GM18951 (cell line): ENCODE data around the gene PRPF6.

ENCODE experiments used
- POLR2A ChIP-seq: IDR thresholded peaks from 4 replicates; pipeline ENCODE4 v1.6.1; 2011; ENCODE audit warnings: mild to moderate bottlenecking; ENCODE audit not compliant: insufficient read length, insufficient read depth; ENCODE audit errors: extremely low read depth
- in situ Hi-C: fragments of 300-500 bp; cut with MboI; formaldehyde crosslinking; loops from one replicate; pipeline ENCODE4 v1.12.0; 2022; ENCODE audit warnings: low sequenced_read_pairs, mixed read lengths, inconsistent platforms; ENCODE audit not compliant: unreplicated experiment

PRPF6 gene

DNA sequence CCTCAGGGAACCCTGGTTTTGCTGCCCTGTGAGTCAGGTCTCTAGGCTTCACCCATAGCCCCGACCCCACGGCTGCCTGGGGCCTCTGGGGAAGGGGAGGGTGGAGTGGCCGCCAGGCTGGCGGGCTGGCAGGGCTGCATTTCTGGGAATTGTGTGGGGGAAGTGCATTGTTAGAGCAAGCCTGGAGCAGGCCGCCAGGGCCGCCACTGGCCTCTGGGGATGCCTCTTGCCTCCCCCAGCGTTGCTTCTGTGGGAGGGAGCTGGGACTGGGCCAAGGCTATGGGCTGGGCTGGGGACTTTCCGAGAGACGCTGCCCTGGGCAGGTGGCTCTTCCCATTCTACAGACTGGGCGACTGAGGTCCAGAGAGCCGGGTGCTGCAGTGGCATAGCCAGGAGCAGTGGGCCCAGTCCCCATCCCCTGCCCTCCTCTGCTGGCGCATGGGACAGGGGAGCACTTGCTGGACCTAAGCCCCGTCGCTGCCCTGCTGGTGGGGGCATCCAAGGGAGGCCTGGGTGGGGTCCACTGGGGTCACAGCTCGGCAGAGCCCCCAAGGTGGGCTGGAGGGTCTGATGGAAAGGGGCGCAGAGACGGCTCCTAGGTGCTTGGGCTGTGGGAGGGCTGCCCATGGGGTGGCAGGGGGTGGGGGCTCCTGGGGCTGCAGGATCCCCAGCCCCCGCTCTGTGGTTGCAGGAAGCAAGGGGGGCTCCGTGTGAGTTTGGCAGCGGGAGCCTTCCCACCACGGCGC, 75.1 kb downstream of the PRPF6 start:
- TF ChIP-seq POLR2A, result no peak
- in situ Hi-C loops, result no loop called here

DNA sequence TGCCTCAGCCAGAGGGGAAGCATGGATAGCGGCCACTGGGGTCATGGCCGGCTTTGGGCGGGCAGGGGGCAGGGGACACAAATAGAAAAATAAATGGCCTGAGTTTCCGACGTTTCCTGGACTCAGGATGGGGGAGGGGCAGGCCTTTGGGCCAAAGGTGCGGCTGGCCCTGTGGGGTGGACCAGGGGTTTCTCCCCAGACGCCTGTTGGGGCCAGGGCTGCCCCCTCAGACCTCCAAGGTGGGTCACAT, 75.6 kb downstream of the PRPF6 start:
- in situ Hi-C loops, result no loop called here
- TF ChIP-seq POLR2A, result no peak

DNA sequence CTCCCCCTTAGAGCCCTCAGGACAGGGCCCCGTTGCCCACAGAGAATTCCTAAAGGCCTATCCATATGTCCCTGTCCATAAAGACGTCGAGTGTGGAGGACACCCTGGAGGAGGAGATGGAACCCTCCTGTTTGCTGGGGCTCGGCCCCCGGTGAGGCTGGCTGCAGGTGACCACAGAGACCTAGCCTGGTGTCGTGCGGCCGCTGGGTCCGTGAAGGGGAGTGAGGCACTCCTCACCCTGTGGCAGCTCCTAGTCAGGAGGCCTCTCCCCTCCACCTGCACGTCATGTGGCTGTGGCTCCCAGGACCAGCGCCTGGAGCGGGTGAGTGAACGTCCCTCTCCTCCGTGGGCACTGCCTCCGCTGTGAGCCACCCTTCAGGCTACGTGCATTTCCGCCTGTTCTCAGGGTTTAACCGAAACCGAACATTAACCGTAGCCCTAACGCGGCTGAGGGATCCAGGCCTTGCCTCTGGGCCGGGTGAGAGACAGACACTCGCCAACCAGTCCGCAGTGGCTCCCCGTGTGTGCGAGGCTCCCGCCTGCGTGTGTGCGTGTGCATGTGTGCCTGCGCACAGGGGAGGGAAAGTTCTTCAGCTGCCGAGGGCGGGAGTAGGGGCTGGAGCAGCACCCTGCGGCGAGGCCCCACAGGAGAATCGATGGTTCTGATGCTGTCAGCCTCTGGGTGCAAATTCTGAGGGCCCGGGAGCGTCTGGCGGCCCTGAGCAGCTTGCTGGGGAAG, 76.1 kb downstream of the PRPF6 start:
- no peak for TF ChIP-seq POLR2A
- in situ Hi-C loops, result no loop called here

DNA sequence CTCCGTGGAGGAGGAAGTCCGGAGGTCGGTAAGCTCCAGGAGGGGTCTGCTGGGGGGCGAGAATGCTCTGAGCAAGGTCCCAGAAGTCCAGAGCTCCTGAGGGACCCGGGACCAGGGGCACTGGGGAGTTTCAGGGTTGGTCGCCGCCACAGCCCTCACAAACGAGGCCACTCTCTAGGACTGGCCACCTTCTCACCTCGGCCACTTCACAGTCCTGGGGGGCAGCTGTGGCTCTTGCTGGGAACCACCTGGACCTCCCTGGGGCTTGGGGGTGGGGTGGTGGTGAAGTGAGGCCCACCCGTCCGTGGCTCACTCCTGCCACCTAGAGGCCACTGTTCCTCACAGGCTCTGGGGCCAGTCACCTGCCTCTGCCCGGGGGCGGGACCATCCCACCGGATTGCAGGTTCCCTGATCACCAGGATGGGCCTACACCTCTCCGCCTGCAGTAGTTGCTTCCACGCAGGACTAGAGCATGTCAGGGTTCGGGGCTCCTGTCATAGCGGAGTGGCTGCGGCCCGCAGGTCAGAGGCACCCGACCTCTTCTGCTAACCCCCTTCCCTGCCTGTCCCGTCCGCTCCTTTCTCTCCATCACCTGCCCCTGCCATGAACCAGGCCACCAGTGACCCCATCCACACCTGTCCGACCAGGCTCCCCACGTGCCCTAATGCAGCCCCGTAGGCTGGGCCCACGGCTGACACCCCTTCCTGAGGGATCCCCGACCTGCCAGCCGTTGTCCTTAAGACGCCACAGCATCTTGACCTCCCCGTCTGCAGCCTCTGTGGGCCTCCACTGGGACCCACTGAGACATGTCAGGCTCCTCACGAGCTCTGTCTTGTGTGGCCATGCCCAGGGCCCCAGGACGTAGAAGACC, 76.9 kb downstream of the PRPF6 start:
- in situ Hi-C loops, result no loop called here
- TF ChIP-seq POLR2A, result no peak

DNA sequence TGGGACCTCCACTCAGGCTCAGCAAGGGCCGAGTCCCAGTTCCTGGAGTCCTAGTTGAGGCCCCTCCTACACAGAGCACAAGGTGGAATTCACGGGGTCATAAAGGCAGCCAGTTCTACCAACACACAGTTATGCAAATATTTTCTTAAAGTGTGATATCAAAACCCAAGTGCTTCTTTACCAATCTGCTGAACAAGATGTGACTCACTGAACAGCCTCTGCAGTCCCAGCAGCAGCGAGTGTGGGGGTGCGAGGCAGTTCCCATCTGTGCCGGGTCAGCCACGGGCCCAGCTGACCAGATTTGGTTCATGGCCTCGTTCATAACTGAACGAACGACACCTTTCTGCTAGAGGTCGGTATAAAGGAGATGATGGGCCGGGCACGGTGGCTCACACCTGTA, 77.6 kb downstream of the PRPF6 start:
- TF ChIP-seq POLR2A, result no peak
- in situ Hi-C loops, result no loop called here

DNA sequence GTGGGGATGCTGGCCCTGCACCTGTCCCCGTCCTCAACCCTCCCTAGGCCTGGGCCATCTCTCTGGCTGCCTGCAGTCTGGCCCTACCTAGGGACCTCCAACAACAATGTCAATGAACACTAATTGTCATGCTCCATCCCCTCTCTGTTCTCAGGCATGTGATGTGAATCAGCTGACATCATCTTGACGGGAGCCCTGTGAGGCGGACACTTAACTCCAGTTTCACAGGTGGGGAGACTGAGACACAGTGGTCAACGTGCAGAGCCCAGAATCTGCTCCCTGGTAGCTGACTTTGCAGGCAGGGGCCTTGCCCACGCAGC, 81.3 kb downstream of the PRPF6 start:
- in situ Hi-C loops, result no loop called here
- TF ChIP-seq POLR2A, result no peak

DNA sequence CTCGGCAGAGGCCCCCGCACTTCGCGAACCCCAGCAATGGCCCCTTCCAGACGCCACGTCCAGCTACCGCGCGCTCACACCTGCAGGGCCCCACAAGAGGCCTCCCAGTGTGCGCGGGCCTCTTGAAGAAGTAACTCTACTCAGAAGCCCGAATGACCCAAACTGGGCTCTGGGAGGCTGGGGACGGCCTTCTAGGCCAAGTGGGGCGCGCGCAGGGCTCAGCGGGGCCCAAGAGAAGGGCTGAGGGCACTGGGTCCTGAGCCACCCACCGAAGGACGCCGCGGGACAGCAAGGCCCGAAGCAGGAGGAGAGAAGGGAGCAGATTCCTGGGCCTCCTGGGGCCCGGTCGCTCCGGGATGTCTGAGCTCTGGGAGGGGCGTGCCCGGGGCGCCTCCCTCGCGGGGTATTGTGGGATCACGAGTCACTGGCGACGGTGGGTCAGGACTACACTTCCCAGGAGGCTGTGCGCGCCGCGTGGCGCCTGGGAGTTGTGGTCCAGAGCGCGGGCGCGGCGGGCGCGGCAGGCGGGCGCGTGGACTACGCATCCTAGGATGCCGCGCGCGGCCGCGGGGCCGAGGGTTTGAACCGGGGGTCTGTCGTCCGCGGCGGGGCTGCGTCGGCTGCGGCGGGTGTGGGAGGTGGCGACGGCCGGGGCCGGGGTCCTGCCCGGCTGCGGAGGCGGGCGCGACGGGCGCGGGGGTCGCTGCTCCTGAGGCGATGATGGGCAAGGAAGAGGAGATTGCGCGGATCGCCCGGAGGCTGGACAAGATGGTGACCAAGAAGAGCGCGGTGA, 81.9 kb downstream of the PRPF6 start, which contains the start of gene TCEA2:
Gene TCEA2, plus strand, starts transcription at position 603 of the 793 bp plus-strand sequence. Its CDS starts 115 bp downstream, at position 718.
- in situ Hi-C loops, result no loop called here
- TF ChIP-seq POLR2A, result peak; percentile 63

DNA sequence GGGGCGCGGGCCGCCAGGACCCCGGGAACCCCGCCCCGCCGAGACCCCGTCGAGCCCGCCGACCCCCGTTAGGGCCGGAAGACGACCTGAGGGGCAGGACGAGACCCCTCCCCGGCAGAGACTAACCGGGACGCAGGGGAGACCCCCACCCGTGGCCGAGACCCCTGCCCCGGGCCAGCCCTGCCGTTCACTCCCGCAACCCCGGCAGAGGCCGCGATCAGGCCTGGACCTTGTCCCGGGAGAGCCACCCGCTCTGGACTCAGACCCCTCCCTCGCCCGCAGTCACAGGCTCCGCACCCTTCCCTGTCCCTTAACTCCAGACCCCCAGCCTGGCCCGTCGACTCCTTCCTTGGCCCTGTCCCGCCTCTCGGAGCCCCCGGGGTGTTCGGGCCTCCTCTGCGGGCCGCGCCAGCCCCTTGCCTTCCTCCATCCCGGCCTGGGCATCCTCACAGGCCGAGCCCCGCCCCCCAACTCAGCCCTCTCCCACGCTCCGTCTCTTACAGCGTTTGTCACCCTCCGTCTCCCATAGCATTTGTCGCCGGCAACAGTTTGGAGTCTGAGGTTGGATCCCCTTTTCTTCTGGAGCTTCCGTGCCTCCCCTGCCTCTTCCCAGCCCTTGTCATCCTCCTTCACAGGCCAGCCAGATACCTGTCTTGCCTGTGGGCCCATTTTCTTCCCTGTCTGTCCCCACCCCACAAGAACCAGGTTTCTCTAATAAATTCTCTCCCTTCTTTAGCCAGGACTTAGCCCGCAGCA, 82.6 kb downstream of the PRPF6 start:
- TF ChIP-seq POLR2A, result no peak
- in situ Hi-C loops, result no loop called here

DNA sequence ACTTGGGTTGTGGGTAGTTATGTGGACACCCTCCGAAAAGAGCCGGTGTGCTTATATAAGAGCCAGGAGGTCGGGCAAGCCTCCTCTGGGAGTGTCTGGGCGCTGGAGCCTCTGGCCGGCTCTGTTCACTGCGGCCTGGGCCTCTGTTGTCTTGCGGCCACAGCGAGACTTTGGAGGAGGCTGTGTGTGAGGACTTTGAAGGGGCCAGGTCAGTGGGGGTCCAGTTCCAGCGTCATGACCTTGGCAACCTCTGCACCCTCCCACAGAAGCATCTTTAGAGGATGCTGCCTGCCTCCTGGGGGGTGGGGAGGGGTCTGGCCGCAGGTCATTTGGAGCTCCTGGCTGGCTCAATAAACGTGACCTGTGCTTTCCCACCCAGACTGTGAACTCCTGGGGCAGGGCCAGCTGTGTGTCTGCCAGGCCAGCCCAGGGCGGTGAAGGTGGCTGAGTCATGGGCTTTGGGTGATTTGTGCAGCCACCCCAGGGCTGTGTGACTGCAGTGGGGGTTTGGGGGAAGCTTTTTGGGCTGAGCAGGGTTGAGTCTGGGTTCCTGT, 83.3 kb downstream of the PRPF6 start:
- in situ Hi-C loops, result no loop called here
- no peak for TF ChIP-seq POLR2A

DNA sequence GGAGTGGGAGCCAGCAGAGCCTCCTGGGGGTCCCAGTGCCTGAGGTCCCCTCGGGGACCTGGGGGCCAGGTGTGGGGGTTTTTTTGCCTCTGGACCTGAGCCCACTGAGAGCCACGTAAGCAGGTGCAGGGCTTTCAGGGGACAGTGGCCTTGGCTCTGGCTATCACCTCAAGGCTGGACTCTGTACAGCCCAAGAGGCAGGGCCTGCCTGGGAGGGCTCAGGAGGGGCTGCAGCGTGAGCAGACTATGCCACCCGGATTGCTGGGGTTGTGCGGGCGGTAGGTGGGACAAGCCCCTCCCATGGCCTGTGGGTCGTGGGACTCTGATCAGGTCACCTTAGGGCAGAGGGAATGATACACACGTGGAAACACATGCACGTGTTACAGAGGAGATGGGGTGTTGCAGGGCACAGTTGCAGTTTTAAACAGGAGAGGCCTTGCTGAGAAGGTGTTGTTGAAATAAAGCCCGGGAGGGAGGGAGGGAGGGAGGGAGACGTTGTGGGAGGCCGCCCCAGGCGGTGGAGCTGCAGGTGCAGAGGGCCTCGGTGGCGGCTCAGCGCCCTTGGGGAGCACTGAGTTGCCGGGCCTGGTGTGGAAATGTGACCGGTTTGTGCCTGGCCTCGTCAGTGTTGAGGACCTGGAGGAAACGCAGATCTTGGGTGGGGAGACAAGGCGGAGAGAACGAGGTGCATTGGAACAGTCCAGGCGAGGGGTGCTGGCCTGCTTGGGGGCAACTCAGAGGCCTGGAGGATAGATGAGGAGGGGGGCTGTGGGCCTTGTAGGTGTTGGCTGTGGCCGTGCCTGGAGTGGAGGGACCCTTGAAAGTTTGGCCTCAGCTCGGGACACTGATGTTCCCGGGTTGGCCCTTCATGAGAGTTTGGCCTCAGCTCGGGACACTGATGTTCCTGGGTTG, 84.4 kb downstream of the PRPF6 start:
- no peak for TF ChIP-seq POLR2A
- in situ Hi-C loops, result no loop called here

DNA sequence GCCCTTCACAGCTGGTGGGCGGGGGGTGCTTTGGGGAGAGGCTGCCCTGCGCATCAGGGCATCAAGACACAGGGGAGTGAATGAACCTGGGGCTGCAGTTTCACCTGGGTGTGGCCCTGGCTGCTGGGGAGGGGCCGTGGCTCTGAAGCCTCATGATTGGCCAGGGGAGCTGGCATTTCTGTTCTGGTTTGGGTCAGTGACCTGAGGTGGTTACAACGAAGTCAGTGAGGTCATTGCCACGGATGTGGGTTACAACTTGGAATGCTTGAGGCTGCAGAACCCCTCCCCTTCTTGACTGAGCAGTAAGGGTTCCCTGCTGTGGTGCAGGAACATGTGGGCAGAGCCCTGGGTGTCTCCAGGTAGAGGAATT, 85.0 kb downstream of the PRPF6 start:
- peak; percentile 36 for TF ChIP-seq POLR2A
- in situ Hi-C loops, result no loop called here

DNA sequence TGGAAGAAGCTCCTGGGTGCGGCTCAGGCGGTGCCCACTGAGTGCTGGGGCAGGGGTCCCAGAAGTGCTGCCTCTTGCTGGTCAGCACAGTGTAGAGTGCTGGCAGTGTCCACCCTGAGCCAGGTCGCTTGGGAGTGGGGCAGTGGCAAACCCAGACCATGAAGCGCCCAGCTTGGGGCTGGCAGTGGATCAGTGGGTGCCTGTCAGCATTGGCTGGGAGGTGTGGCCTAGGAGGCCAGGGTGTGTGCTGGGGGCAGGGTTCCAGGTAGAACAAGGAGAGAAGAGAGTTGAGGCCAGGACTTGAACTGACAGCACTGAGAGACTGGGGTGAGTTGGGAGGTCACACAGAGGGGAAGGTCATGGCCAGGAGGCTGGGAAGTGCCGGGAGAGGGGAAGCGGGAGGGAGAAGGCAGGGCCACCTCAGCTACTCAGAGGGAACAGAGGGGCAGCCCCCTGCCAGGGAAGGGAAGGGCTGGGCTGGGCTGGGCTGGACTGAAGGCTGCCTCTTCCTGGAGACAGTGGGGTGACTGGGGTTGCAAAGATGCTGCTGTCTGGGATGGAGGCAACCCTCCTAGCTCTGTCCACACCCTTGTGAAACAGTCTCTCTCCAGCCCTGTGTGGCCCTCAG, 86.2 kb downstream of the PRPF6 start:
- no peak for TF ChIP-seq POLR2A
- in situ Hi-C loops, result no loop called here
